Breast epithelium (tissue), 4 donors: Measurements from ENCODE around the gene DESI1. TPM values are rescaled to one million over a fixed set of nuclear protein-coding genes. Genes with fewer than 3 reads are reported as not detected.

Experiments
- DNase-seq, 2 donors: peaks; one replicate each; pipeline ENCODE4 v3.0.0-alpha.2; 2019; ENCODE audit warnings: low spot score in 2 of 2
- H3K27ac ChIP-seq, 2 donors: fragments of 200-600 bp; sonication (generic) in 1 of 2; one replicate each; pipeline ENCODE4 v1.5.1; 2016 to 2019; ENCODE audit warnings: mild to moderate bottlenecking in 1 of 2
- H3K27me3 ChIP-seq, 2 donors: fragments of 200-600 bp; sonication (generic) in 1 of 2; one replicate each; pipeline versions ENCODE4 v1.5.1 to v1.6.0; 2017 to 2019; ENCODE audit warnings: control low read depth in 1 of 2, mild to moderate bottlenecking in 1 of 2
- H3K36me3 ChIP-seq: fragments of 200-600 bp; one replicate; pipeline ENCODE4 v1.5.1; 2019
- H3K4me1 ChIP-seq, 2 donors: fragments of 200-600 bp; sonication (generic); one replicate each; pipeline ENCODE4 v1.5.1; 2016 to 2019; ENCODE audit warnings: control low read depth in 1 of 2
- H3K4me3 ChIP-seq, 3 donors: fragments of 200-600 bp; sonication (generic); 1 replicate in 2 of 3; 2 replicates in 1 of 3; pipeline ENCODE4 v1.5.1; 2016 to 2019; ENCODE audit warnings: mild to moderate bottlenecking in 3 of 3, moderate library complexity in 2 of 3
- H3K9me3 ChIP-seq, 2 donors: fragments of 200-600 bp; sonication (generic) in 1 of 2; one replicate each; pipeline ENCODE4 v1.5.1; 2016 to 2019; ENCODE audit warnings: control low read depth in 1 of 2
- POLR2A ChIP-seq: fragments of 450-650 bp; IDR thresholded peaks from one replicate; pipeline ENCODE4 v1.6.1; 2016; ENCODE audit warnings: antibody characterized with exemption, mild to moderate bottlenecking, moderate library complexity
- POLR2AphosphoS5 ChIP-seq, 3 donors: sonication (generic); formaldehyde crosslinking; IDR thresholded peaks; one replicate each; pipeline ENCODE4 v1.6.1; 2017; ENCODE audit warnings: antibody characterized with exemption in 3 of 3
- intact Hi-C: fragments of 100-400 bp; cut with DNase I; formaldehyde crosslinking; loops from one replicate; pipeline ENCODE4 v1.15.1; 2023; ENCODE audit warnings: low total_unique reads
- total RNA-seq, 3 donors: library from RNA; depleted of rRNA; stranded (reverse); fragments of >200 nt; gene quantifications; one replicate each; pipeline ENCODE4 v1.1.0, GENCODE V29; 2016
- TF ChIP-seq, protein P1 (sequence below), 3 donors: fragments of 450-650 bp; IDR thresholded peaks; one replicate each; pipeline ENCODE4 v1.5.1; 2016 to 2017; ENCODE audit warnings: antibody characterized with exemption in 3 of 3, mild to moderate bottlenecking in 3 of 3, moderate library complexity in 3 of 3

Gene DESI1
- total RNA-seq, 3 donors from 2014 or later, result 17.0 to 23.5 (median 21.0) TPM

DNA sequence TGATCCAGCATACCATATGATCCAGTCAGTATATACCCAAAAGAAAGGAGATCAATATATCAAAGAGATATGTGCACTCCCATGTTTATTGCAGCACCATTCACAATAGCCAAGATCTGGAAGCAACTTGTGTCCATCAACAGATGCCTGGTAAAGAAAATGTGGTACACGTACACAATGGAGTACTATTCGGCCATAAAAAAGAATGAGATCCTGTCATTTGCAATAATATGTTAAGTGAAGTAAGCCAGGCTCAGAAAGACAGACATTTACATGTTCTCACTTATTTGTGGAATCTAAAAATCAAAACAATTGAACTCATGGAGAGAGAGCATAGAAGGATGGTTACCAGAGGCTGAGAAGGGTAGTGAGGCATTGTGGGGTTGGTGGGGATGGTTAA is 40.9 kb upstream of the DESI1 start:
- TF ChIP-seq POLR2A (no peak), POLR2AphosphoS5 (IDR thresholded peaks at IDR 0.05) (no peak)
- H3K36me3 ChIP-seq, result peaks cover 15% of the 10 kb centered on the region
- no peaks in the 10 kb centered on the region for H3K27me3 ChIP-seq
- no peak overlapping the region for H3K27ac ChIP-seq
- intact Hi-C loops, result no loop called here
- DNase-seq, result no peak
- no peaks in the 10 kb centered on the region for H3K9me3 ChIP-seq
- no peak overlapping the region for H3K4me3 ChIP-seq
- H3K4me1 ChIP-seq, result no peaks in the 10 kb centered on the region

DNA sequence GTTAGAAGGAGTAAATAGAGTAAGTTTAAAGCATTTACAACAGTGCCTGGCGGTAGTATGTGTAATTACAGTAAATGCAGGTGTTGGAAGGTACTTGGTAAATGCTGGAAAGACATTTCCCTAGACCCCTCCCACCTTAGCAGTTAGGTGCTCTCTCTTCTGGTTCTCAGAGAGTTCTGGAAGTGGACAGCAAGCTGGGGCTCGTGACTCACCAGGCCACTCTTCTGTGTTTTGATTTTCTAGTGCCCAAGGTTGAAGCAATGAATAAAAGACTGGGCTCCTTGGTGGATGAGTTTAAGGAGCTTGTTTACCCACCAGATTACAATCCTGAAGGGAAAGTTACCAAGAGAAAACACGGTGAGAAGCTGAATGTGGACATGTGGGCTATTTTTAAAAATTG is 40.2 kb upstream of the DESI1 start:
- intact Hi-C loops, result no loop called here
- H3K4me3 ChIP-seq, result no peak overlapping the region
- no peak for TF ChIP-seq POLR2AphosphoS5 (IDR thresholded peaks at IDR 0.05)
- TF ChIP-seq, protein P1, sequence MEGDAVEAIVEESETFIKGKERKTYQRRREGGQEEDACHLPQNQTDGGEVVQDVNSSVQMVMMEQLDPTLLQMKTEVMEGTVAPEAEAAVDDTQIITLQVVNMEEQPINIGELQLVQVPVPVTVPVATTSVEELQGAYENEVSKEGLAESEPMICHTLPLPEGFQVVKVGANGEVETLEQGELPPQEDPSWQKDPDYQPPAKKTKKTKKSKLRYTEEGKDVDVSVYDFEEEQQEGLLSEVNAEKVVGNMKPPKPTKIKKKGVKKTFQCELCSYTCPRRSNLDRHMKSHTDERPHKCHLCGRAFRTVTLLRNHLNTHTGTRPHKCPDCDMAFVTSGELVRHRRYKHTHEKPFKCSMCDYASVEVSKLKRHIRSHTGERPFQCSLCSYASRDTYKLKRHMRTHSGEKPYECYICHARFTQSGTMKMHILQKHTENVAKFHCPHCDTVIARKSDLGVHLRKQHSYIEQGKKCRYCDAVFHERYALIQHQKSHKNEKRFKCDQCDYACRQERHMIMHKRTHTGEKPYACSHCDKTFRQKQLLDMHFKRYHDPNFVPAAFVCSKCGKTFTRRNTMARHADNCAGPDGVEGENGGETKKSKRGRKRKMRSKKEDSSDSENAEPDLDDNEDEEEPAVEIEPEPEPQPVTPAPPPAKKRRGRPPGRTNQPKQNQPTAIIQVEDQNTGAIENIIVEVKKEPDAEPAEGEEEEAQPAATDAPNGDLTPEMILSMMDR (IDR thresholded peaks at IDR 0.05), result no peak
- TF ChIP-seq POLR2A, result no peak
- no peak overlapping the region for H3K27ac ChIP-seq
- no peaks in the 10 kb centered on the region for H3K27me3 ChIP-seq
- H3K4me1 ChIP-seq, result no peaks in the 10 kb centered on the region
- no peaks in the 10 kb centered on the region for H3K9me3 ChIP-seq
- peaks cover 15% of the 10 kb centered on the region for H3K36me3 ChIP-seq
- DNase-seq, result no peak

DNA sequence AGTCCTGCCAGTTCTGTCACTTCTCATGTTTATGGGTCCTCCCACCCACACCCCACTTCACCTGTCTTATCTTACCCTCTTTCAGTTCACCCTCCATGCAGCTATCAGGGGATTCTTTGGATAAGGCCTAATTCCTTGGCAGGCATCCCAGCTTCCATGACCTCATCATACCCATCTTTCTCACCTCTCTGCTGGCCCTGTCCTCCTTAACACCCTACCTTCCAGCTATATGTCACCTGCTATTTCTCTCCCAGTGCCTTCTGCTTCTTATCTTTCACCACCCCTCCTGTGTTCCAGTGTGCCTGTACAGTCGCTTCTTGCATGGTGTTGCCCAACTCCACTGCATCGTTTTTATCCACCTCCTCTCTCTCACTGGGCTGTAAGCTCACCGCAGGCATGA is 39.6 kb upstream of the DESI1 start:
- Histone ChIP-seq H3K27ac (no peak overlapping the region), H3K4me1 (no peaks in the 10 kb centered on the region), H3K36me3 (peaks cover 15% of the 10 kb centered on the region), H3K9me3 (no peaks in the 10 kb centered on the region), H3K27me3 (no peaks in the 10 kb centered on the region), H3K4me3 (no peak overlapping the region)
- intact Hi-C loops, result no loop called here
- DNase-seq, result no peak
- TF ChIP-seq POLR2A, result no peak
- TF ChIP-seq, protein P1 (IDR thresholded peaks at IDR 0.05), result no peak
- TF ChIP-seq POLR2AphosphoS5 (IDR thresholded peaks at IDR 0.05), result no peak

DNA sequence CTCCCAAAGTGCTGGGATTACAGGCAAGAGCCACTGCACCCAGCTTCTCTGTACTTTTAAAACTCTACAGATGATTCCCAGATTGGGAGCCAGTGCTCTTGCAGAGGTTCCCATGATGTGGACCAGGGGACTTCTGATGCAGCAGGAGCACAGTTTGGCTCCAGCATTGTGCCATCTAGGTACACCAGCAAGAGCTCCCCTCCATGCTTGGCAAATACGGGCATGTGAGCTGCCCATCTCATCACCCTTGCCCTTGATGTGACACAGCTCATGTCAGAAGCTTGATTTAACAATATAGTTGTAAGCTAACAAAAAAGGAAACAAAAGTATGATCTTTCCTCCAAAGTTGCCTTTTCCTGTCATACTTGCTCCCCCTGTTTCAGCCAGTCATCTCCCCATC is 39.1 kb upstream of the DESI1 start:
- H3K36me3 ChIP-seq, result peaks cover 15% of the 10 kb centered on the region
- no peaks in the 10 kb centered on the region for H3K4me1 ChIP-seq
- TF ChIP-seq, protein P1 (IDR thresholded peaks at IDR 0.05), result no peak
- TF ChIP-seq POLR2AphosphoS5 (IDR thresholded peaks at IDR 0.05) (no peak), POLR2A (no peak)
- intact Hi-C loops, result no loop called here
- no peak for DNase-seq
- H3K9me3 ChIP-seq, result no peaks in the 10 kb centered on the region
- H3K27ac ChIP-seq, result no peak overlapping the region
- no peak overlapping the region for H3K4me3 ChIP-seq
- H3K27me3 ChIP-seq, result no peaks in the 10 kb centered on the region

DNA sequence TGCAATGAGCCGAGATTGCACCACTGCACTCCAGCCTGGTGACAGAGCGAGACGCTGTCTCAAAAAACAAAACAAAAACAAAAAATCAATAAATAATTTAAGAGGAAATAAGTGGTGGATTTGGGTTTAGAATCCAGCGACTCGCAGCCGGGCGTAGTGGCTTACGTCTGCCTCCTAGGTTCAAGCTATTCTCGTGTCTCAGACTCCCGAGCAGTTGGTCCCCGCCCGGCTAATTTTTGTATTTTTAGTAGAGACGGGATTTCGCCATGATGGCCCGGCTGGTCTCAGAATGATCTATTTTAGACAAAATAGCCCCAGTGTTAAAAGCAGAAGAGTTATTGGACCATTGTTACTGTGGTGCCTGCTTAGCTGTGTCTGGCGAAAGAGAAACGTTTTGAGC is 38.0 kb upstream of the DESI1 start:
- no peaks in the 10 kb centered on the region for H3K27me3 ChIP-seq
- intact Hi-C loops, result no loop called here
- H3K4me1 ChIP-seq, result no peaks in the 10 kb centered on the region
- peaks cover 16% of the 10 kb centered on the region for H3K36me3 ChIP-seq
- TF ChIP-seq, protein P1 (IDR thresholded peaks at IDR 0.05), result no peak
- no peak for TF ChIP-seq POLR2AphosphoS5 (IDR thresholded peaks at IDR 0.05)
- TF ChIP-seq POLR2A, result no peak
- H3K4me3 ChIP-seq, result no peak overlapping the region
- no peak for DNase-seq
- H3K27ac ChIP-seq, result no peak overlapping the region
- no peaks in the 10 kb centered on the region for H3K9me3 ChIP-seq

DNA sequence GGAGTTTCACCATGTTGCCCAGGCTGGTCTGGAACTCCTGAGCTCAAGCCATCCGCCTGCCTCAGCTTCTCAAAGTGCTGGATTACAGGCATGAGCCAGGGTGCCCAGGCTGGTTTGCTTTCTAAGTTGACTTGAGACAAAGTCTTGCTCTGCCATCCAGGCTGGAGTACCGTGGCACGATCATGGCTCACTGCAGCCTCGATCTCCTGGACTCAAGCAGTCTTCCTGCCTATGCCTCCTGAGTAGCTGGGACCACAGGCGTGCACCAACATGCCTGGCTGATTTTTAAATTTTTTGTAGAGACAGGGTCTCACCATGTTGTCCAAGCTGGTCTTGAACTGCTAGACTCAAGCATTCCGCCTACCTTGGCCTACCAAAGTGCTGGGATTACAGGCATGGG is 36.9 kb upstream of the DESI1 start:
- Histone ChIP-seq H3K4me3 (no peak overlapping the region), H3K27me3 (no peaks in the 10 kb centered on the region), H3K4me1 (no peaks in the 10 kb centered on the region), H3K36me3 (peaks cover 22% of the 10 kb centered on the region), H3K27ac (no peak overlapping the region), H3K9me3 (no peaks in the 10 kb centered on the region)
- TF ChIP-seq, protein P1 (IDR thresholded peaks at IDR 0.05), result no peak
- TF ChIP-seq POLR2AphosphoS5 (IDR thresholded peaks at IDR 0.05) (no peak), POLR2A (no peak)
- no peak for DNase-seq
- intact Hi-C loops, result no loop called here
